ENCODE measurements around the gene DRG1. TPM values are rescaled to one million over a fixed set of nuclear protein-coding genes. Genes with fewer than 3 reads are reported as not detected.

Gene DRG1
- total RNA-seq, 1 donor from 2014 or later: 44.5 TPM

DNA sequence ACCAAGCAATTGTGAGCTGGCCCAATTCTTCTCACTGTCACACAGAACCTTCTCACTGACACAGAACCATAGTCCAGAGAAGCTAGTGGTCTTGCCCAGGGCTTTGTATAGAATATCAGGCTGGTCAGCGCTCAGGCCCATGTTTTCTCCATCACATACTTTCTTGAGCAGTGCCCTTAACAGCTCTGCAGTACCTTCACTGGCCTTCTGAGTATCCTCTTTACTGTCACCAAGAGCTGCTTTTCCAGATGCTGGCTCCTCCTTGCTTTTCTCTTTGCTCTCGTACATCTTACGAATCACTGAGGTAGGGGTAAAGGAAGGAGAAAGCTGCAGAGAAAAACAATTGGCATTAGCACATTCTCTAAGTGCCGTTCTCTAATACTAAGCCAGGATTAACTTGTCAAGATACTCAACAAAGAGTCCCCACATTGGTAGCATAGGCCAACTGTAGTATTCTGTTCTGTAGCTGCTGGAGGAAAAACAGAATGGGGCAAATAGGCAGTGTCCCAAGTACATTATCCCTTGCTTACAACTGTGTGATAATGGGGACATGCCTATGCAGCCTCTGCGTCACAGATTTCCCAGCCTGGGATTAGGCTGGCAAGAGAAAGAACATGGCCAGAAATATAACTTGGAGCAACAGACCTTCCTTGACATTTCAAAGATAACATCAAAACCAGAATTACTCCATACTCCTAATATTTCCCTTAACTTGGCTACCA lies 43.5 kb downstream of the DRG1 start:
- Histone ChIP-seq H3K4me3 (no peak overlapping the region), H3K27ac (no peak overlapping the region), H3K9me3 (no peaks in the 10 kb centered on the region), H3K27me3 (ENCODE audit: low read depth) (no peaks in the 10 kb centered on the region), H3K36me3 (peaks cover 99% of the 10 kb centered on the region), H3K4me1 (no peaks in the 10 kb centered on the region)
- TF ChIP-seq, protein P1, sequence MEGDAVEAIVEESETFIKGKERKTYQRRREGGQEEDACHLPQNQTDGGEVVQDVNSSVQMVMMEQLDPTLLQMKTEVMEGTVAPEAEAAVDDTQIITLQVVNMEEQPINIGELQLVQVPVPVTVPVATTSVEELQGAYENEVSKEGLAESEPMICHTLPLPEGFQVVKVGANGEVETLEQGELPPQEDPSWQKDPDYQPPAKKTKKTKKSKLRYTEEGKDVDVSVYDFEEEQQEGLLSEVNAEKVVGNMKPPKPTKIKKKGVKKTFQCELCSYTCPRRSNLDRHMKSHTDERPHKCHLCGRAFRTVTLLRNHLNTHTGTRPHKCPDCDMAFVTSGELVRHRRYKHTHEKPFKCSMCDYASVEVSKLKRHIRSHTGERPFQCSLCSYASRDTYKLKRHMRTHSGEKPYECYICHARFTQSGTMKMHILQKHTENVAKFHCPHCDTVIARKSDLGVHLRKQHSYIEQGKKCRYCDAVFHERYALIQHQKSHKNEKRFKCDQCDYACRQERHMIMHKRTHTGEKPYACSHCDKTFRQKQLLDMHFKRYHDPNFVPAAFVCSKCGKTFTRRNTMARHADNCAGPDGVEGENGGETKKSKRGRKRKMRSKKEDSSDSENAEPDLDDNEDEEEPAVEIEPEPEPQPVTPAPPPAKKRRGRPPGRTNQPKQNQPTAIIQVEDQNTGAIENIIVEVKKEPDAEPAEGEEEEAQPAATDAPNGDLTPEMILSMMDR (IDR thresholded peaks at IDR 0.05): no peak
- DNase-seq (no peak), ATAC-seq (no peak)
- intact Hi-C loops (cut with DNase I): no loop called here

DNA sequence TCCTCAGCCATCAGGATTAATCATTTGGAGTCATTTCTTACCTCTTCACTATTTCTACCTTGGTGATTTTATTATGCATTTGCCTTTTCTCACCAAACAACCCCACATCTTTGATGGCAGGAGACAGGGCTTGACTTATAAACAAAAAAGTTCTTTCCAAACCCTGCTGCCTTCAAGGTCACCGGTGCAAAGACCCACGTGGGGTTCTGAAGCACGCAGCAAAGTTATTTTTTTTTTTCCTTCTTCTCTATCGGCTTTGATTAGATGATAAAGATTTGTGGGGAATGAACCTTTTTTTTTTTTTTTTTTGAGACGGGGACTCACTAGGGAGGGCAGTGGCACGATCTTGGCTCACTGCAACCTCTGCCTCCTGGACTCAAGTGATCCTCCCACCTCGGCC lies 44.1 kb downstream of the DRG1 start:
- DNase-seq (no peak), ATAC-seq (no peak)
- H3K27me3 ChIP-seq (ENCODE audit: low read depth): no peaks in the 10 kb centered on the region
- intact Hi-C loops (cut with DNase I): no loop called here
- no peak overlapping the region for H3K27ac ChIP-seq
- no peak overlapping the region for H3K4me3 ChIP-seq
- H3K4me1 ChIP-seq: no peaks in the 10 kb centered on the region
- H3K9me3 ChIP-seq: no peaks in the 10 kb centered on the region
- H3K36me3 ChIP-seq: peaks cover 99% of the 10 kb centered on the region
- TF ChIP-seq, protein P1 (IDR thresholded peaks at IDR 0.05): no peak

DNA sequence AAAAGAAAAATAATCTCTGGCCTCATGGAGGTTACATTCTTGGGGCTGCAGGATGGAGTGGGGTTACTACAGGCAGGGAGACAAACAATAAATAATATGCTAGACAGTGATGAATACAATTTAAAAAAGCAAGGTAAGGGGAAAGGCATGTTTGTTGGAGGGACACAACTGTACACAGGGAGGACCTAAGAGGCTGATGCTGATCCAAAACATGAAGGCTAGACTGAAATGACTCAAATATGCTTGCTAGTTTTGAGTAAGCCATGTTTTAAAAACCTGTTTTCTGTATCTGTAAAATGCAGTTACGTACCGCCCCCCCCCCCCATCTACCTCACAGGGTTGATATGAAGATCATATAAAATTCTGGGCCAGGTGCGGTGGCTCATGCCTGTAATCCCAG lies 46.2 kb downstream of the DRG1 start:
- Histone ChIP-seq H3K4me1 (no peaks in the 10 kb centered on the region), H3K27me3 (ENCODE audit: low read depth) (no peaks in the 10 kb centered on the region), H3K27ac (no peak overlapping the region), H3K4me3 (no peak overlapping the region), H3K36me3 (peaks cover 95% of the 10 kb centered on the region), H3K9me3 (no peaks in the 10 kb centered on the region)
- DNase-seq (no peak), ATAC-seq (no peak)
- intact Hi-C loops (cut with DNase I): no loop called here
- TF ChIP-seq, protein P1 (IDR thresholded peaks at IDR 0.05): no peak

DNA sequence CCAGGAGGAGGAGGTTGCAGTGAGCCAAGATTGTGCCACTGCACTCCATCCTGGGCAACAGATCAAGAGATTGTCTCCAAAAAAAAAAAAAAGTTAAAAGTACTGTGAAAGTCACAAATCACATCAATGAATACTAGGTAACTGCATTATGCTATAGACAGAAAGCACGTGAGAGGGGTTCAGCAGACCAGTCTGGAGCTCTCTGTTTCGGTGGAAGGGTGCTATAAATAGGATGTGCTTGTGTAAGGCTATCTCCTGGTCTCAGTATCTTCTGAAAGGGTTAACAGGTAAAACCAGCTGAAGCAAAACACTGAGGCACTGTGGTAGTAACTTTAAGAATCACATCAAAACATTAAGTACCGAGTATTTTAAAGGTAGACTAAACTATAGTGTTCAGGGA lies 46.8 kb downstream of the DRG1 start:
- TF ChIP-seq, protein P1 (IDR thresholded peaks at IDR 0.05): no peak
- no peaks in the 10 kb centered on the region for H3K4me1 ChIP-seq
- H3K9me3 ChIP-seq: no peaks in the 10 kb centered on the region
- no peaks in the 10 kb centered on the region for H3K27me3 ChIP-seq (ENCODE audit: low read depth)
- intact Hi-C loops (cut with DNase I): no loop called here
- no peak for ATAC-seq
- H3K27ac ChIP-seq: no peak overlapping the region
- no peak for DNase-seq
- peaks cover 90% of the 10 kb centered on the region for H3K36me3 ChIP-seq
- H3K4me3 ChIP-seq: no peak overlapping the region

DNA sequence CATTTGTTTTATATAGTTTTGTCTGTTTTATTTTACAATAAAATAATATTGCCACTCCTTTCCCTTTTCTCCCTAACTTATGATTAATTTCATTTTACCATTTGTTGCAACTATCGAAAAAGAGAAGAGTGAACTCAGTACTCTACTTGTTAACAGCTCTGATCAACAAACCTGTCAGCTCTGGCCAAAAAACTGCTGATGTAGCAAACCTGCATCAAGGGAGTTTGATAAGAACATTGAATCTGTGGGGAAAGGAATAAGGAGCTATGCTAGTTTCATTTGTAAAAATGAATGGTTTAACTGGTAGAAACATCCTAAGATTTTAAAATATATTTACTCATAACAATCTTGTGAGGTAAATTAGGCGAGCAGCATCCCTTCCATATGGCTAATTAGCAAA lies 47.4 kb downstream of the DRG1 start:
- Histone ChIP-seq H3K27me3 (ENCODE audit: low read depth) (no peaks in the 10 kb centered on the region), H3K36me3 (peaks cover 84% of the 10 kb centered on the region), H3K4me3 (no peak overlapping the region), H3K4me1 (no peaks in the 10 kb centered on the region), H3K27ac (no peak overlapping the region), H3K9me3 (no peaks in the 10 kb centered on the region)
- DNase-seq: no peak
- no peak for ATAC-seq
- TF ChIP-seq, protein P1 (IDR thresholded peaks at IDR 0.05): no peak
- intact Hi-C loops (cut with DNase I): no loop called here
